Stimulated activated CD4-positive, alpha-beta T cell treated with anti-CD3 and anti-CD28 coated beads, Interleukin-1b, Interleukin-23, amount 100 ng/mL, for 1 hour (primary cell): ENCODE measurements around the gene MCFD2.
A peak's percentile ranks its signal among the peaks of the same experiment; 100 is the strongest.
"Not testable (repeated sequence)": the region's sequence is repeated elsewhere in the genome, so short reads cannot be mapped to it uniquely, and the experiment has no call there.

Experiments used
- DNase-seq, 2 donors: peaks; one replicate each; pipeline ENCODE4 v3.0.0-alpha.2; 2020; ENCODE audit warnings: low read depth in 2 of 2

Gene MCFD2

DNA sequence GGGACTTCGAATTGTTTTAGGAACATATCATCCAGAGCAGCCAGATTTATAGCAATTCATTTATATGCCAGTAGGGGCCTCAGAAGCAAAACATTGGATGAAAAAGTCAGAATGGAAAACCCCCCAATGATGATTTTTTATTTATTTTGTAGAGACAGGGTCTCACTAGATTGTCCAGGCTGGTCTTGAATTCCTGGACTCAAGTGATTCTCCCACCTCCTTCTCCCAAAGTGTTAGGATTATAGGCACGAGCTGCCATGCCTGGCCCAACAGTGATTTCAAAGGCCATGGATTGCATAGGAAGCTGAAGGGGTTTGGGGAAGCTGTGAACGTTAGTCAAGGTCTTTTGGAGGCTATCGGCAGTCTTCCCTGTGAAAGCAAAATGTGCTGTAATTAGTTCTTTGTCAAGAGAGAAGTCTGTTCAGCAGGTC is 21.9 kb upstream of the MCFD2 start:
- DNase-seq, result no peak

GRCh38 chr2:46936566-46936965 is 21.0 kb upstream of the MCFD2 start:
- no peak for DNase-seq

DNA sequence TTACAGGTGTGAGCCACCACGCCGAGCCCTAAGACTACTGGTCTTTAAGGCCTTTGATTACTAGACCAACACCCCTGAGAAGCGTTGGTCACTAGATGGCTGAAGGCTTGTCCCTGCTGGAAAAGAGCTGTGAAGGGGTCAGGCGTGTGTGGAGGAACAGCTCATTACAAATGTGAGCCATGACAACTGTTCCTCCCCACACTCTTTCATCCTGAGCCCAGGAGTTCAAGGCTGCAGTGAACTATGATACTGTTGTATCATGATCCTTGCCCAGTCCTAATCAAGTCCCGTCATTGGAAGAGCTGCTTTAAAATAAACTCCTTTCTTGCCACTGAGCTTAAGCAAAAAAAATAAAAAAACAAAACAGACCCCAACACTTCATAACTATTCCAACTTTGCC is 19.5 kb upstream of the MCFD2 start:
- no peak for DNase-seq

GRCh38 chr2:46929612-46930011 is 14.0 kb upstream of the MCFD2 start:
- DNase-seq, result no peak

GRCh38 chr2:46926863-46927262 is 11.3 kb upstream of the MCFD2 start:
- DNase-seq, result no peak

DNA sequence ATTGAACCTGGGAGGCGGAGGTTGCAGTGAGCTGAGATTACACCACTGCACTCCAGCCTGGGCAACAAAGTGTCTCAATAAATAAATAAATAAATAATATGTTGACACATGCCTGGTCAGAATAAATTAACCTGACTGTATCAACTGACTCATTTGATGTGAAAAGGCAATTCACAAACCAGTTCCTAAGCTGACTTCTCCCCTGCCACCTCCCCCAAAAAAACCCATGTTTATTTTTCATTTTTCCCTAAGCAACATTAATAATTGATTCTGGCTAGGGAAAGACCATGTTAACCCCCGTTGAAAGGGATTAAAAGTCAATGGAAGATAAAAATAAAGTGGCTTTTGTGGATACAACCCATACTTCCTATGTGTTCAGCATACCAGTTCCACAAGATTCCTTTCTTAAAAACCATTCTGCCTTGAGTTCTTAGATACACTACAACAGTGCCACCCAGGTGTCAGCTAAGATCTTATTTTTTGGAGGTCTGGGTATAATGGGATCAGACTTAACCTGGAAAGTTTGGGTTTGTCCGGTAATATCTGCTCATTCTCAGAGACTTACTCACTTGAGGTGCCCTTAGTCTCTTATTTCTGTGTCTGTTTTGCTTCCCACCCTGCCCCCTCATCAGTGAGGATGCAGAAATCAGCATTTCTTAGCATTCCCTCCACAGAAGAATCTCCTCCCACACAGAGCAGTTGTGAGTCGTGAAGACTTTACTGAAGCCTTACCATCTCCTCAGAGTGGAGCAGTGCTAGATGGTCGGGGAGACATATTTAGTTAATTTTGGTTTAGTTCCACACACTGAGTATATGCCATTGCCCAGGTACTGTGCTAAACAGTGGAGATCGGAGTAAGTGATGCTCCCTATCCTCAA is 10.1 kb upstream of the MCFD2 start:
- no peak for DNase-seq

GRCh38 chr2:46924608-46925007 is 9.0 kb upstream of the MCFD2 start:
- no peak for DNase-seq

DNA sequence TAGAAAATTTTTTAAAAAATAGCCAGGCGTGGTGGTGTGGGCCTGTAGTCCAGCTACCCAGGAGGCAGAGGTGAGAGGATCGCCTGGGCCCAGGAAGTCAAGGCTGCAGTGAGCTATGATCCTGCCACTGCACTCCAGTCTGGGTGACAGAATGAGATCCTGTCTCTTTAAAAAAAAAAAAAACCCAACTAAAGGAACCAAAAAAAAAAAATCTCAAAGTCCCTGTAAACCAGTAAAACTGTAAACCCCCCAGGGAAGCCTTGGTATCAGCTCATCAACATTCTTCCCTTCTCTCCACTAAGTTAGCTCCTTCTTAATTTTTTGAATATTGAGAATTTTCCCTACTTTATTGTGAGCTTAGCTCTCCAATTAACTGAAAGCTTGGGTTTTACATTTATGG is 8.4 kb upstream of the MCFD2 start:
- DNase-seq, result no peak

- DNase-seq, result no peak
Observed at GRCh38 chr2:46923041-46923528, 7.5 kb upstream of the MCFD2 start.

- DNase-seq, result no peak
Observed at GRCh38 chr2:46922606-46923005, 7.0 kb upstream of the MCFD2 start.

- DNase-seq, result no peak
Observed at GRCh38 chr2:46921676-46922448, 6.3 kb upstream of the MCFD2 start.

DNA sequence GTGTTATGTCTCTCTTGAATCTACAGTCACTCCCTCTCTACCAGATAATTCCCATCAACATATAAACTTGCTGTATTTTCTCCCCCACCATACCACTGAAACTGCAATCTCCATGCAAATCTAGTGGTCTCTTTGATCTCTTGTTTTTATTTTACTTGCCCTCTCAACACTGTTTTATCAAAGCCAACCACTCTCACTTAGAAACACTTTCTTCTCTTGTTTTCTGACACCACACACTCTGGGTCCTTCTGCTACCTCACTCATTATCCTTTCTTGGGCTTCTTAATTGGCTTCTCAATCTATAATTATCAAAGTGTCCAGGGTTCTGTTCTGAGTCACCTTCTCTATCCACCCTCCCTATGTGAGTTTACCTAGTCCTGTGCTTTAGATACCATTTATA is 2.0 kb upstream of the MCFD2 start:
- DNase-seq, result no peak

GRCh38 chr2:46915811-46916630 is 415 bp upstream of the MCFD2 start:
- peak; percentile 36 to 53 for DNase-seq

- no peak for DNase-seq
Observed at GRCh38 chr2:46914578-46915230, 902 bp downstream of the MCFD2 start.

- no peak for DNase-seq
Observed at GRCh38 chr2:46913471-46914381, 1.9 kb downstream of the MCFD2 start.

DNA sequence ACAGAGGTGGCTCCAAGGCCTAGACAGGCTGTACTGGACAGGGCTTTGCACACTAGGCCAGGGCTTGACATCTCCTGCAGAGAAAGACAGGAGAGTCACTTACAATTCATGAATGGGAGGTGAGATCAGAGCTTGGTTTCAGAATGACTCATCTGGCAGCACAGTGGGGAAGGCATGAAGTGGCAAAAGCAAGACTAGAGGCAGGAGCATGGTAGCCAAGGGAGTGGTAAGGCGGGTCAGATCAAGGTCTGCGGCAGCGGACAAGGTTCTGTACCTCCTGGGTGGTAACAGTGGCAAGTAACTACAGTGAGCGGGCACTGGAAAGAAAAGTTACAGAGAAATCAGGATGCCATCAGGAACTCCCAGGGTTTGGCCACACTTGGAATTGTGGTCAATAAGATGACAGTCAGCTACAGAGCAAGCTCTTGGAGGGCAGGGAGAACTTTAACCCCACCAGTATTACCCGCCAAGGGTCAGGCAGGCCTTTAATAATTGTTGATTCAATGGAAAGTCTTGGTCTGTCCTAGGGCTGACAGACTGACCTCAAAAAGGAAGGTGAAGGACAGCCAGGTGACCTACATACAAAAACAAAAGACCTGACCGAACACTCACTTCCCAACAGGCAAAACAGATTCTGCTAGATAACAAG is 5.7 kb downstream of the MCFD2 start:
- DNase-seq, result no peak

DNA sequence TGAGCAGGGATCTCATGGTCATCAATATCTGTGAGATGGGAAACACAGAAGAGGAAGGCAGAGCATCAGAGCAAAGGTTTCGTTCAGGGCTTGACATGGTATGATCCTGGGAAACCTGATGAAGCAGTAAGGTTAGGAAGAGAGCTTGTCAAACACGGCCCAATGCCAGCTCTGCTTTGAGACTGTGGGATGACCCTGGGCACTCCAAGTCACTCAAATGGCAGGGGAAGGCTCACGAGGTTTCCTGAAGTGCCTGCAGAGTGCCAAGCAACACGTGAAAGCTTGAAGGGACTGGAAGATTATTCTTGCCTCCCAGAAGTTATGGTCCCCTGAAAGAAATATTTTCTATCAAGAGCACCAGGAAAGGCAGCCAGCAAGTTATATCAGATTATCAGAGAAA is 6.5 kb downstream of the MCFD2 start:
- no peak for DNase-seq

- not testable (repeated sequence) for DNase-seq
Observed at GRCh38 chr2:46904908-46905678, 10.5 kb downstream of the MCFD2 start.

- DNase-seq, result not testable (repeated sequence)
Observed at GRCh38 chr2:46902980-46903379, 12.6 kb downstream of the MCFD2 start.
